ENCODE results near the gene CERS6.

Gene CERS6

DNA sequence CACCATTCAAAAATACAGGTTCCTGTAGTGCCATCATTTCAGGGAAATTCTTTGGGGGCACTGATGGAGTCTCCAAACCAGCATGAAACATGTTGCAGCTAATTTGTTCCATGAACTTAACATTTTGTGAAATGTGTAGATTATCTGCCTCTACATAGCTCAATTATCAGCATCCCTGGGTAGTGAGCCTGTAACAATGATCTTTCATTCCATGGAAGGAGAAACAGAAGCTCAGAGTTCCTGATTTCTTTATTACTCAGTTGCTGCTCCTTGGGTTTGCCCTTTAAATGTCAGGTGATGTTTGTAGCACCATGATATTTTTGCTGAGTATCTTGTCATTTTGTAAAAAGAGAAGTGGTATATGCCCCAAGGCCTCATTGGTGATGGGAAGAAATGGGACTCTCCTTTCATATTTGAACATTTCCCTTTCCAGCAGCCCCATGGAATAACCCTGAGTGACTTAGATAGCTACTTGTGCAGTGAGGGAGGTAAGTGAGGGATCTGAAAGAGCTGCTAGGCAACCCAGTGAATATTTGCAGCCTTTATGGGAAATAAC, 146.9 kb downstream of the CERS6 start:
- DNase-seq (ENCODE audit: low read depth) = no peak

DNA sequence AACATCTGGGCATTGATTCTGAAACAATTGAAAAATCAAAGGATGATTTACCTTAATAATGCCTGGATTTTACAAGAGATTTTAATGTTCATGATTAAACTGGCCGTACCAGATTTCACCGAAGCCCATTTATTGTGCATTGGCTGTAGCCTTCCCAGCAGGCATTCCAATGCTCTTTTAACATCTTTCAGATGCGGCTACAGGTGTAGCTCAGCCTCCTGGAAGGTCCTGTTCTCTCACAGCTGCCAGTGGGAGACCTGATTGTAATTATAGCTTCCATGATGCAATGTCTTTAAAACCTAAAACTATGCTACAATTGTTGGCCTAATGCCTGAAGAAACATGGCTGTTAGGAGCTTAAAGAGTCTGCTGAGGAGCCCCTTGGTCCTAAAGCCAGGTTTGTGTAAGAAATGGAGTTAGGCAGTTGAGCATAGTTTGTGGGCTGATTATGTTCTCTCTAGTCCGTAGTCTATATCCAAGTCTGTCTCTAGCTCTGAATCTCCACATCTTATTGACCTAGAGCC, 147.4 kb downstream of the CERS6 start:
- DNase-seq (ENCODE audit: low read depth) = no peak

DNA sequence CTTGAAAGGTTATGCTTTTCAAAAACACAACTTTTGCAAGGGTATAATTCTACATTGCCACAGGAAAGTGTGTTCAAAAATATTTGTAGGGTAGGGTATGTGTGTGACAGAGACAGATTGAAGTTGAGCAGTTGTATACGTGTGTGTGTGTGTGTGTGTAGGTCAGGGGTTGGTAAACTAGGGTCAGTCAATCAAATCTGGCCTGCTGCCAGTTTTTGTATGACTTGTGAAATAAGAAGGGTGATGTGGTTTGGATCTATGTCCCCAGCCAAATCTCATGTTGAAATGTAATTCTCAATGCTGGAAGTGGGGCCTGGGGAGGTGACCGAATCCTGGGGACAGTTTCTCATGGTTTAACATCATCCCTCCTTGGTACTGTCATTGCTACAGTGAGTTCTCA, 148.2 kb downstream of the CERS6 start:
- DNase-seq (ENCODE audit: low read depth) = no peak

DNA sequence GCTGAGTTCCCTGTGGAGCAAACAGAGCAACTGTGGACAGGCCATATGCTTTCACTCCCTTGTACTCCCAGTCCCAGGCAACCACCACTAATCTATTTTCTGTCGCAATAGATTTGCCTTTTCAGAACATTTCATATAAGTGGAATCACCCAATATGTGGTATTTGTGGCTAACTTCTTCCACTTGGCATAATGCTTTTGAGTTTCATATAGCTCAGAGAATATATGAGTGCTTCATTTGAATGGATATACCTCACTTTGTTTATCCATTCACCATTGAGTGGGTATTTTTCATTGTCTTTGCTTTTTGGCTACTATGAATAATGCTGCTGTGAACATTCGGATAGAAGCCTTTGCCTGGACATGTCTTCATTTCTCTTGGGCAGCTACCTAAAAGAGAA, 151.9 kb downstream of the CERS6 start:
- no peak for DNase-seq (ENCODE audit: low read depth)

DNA sequence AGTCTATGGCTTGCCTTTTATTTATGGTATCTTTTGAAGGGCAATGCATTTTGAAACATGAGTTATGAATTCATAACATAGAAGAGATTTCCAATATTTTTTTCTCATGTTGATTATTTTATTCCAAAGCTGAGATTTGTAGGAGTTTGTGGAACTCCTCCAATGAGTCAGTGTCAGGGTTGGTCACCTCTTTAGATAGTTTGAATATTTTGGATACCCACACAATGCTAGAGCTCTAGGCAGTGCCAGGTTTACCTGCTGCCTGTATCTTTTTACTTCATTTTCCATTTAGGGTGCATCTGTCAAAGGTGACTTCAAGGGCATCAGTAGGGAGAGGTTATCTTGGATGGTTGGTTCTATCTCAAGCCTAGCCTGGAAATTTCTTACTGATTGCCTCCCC, 152.7 kb downstream of the CERS6 start:
- DNase-seq (ENCODE audit: low read depth) = no peak

DNA sequence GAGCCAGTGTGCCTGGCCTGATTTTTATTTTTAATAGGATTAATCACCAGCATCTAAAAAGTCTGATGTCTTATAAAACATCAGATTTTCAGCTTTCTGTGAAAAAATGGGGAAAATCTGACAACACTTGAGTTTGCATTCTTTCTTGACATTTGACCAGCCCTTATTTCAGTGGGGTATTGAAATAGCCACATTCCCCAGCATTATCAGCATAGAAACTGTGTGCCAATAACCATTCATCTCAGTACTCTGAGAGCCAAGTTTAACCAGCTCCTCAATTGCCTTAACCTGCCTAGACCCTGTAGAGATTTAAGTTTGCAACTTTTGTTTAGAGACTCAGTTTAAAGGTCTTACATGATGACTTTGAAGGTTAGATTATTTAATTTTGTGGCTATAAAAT, 155.0 kb downstream of the CERS6 start:
- no peak for DNase-seq (ENCODE audit: low read depth)

DNA sequence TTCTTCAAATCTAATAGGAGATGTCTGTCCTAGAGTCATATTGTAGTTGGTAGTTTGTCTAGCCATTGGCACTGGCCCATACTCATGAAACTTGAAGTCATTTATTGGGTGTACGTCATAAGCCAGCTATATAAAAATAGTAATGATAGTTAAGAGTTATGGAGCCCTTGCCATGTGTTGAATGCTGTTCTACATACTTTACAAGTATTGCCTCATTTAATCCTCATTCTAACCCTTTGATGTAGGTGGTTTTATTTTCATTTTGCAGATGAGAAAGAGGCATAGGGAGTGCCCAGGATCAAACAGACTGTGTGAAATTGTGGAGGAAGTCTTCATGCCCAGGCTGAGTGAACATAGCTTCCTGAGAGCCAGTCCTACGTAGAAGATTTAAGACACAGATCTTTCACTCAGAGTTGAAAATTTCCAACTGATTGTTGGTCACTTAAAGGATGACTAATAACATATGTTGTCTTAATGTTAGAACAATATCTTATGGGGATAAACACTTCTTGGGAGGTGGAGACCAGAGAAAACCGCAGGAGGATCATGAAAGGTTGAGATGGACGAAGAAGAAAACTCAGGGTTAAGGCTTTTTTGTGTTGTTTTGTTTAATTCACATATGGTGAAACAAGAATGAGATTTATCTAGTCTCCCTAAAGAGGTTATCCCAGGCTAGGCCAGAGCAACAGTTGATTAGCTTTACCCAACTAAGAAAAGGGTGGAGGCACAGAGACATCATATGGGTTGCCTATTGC, 156.0 kb downstream of the CERS6 start:
- DNase-seq (ENCODE audit: low read depth) = no peak

DNA sequence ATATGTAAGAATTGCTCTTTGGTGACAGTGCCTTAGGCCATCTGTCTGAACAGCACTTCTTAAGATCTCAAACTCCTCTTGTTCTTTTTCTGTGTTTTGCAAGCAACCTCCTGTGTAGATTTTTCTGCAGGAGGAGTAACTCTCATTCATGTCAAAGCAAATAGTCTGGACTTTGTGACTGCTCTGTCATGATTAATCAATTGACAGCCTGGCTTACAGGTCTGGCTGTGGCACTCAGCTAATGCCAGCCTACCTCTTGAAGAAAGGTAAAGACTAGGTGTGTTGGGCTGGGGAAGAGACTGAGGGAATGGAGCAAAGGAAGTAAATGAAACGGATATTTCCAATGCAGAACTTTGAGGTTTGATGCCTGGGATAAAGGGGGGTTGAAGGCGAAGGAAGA, 156.6 kb downstream of the CERS6 start:
- no peak for DNase-seq (ENCODE audit: low read depth)

DNA sequence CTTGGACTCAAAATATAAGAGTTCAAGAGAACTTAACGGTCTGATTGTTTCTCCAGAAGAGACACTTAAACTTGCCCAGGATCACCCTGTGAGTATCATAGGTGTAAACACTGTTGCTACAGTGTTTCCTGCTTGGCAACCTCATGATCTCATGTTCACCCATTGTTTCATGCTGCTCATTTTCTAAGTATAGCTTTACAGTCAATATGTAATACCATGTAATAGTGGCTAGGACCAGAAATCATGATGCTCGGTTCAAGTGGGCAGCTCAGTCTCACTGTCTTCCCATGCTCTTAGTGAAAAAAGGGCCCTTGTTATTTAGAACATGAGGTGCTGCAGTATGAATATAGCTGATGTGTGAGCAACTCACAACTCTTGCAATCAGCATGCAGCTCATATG, 157.5 kb downstream of the CERS6 start:
- DNase-seq (ENCODE audit: low read depth) = no peak

DNA sequence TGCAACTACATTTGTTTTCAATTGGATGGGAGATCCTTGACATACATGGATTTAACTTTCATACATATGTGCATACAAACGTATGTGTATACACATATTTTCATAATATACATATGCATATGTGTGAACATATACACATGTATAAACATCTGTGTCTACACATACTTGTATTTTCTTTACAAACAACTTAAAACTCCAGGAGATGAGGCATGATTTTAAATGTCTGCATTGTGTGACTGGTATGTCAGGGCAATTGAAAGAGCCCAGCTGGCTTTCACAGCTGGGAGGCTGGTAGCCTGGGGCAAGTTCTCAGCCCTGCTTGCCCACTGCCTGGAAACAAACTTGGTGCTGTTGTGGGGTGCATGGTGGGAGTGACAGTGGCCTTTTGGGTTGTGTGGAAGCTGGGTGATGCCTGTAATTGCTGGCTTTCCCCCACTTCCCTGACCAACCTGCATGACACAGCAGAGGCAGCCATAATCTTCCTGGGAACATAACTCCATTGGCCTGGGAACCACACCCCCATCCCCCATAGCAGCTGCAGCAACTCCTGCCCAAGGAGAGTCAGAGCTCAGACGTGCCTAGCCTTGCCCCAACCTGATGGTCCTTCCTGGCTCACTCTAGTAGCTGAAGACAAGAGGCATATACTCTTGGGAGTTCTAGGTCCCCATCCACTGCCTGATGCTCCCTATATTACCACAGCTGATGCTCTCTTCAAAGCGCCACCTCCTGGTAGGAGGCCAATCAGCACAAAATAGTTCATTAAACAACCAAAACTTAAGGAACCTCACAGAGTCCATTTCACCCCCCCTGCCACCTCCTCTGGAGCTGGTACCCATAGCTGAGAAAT, 158.3 kb downstream of the CERS6 start:
- no peak for DNase-seq (ENCODE audit: low read depth)

DNA sequence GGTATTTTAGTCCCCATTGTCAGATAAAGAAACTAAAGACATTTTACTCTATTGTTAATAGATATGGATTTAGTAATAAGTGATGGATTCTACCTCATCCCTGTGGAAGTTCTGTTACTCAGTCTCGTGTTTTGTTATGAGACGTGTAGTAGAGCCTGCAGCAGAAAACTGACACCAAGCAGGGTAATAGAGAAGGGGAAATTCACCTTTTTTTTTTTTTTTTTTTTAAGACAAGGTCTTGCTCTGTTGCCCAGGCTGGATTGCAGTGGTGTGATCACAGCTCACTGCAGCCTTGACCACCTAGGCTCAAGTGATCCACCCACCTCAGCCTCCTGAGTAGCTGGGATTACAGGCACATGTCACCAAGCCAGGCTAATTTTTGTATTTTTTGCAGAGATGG, 164.5 kb downstream of the CERS6 start:
- DNase-seq (ENCODE audit: low read depth) = no peak

DNA sequence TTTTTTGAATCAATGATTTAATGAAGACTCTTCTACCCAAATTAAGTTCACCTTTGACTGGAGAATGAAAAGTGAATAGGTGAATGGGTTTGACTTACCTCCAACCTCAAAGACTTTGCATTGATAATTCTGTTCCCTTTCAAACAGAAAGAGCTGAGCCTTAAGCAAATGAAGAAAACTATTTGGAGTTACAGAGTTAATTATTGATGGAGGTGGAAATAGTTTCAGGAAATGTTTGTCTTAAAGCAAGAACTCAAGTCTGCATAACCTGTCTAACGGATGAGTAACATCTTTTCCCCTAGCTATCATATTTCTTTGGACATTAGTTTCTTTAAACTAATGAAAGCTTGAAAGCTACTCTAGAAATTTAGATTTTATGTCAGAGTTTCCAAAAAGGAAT, 166.5 kb downstream of the CERS6 start:
- DNase-seq (ENCODE audit: low read depth) = no peak

DNA sequence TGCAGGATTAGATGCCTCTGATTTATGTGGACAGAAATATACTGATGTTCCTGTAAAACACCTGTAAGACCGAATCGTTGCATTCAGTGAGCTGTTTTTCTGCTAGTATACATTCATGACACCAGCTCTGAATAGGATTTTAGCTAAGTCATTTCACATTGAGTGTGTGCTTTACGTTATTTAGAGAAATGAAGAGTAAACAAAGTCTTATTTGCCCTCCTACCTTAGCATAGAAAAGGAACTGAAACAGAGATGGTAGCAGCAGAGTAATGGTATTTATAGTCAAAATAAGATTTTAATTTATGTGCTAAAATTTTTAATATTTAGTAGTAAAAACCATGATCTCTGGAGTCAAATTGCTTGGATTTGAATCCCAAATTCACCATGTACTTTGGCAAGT, 168.0 kb downstream of the CERS6 start:
- no peak for DNase-seq (ENCODE audit: low read depth)

DNA sequence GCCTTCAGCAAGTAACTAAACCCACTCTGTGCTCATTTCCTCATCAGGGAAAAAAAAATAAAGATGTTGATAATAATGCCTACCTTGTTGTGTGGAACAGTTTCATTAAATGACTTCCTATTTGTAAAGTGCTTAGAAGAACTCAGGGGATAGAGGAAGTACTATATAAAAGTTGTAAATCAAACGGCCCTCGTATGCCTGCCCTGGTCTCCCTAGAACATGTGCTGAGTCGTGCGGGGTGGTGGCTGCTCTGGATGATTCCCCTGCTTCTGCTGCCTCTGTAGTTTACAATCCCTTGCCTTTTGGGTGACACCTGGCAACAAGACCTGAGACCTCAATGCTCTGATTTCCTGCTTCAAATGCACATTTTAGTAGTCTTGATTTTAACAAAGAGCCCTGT, 170.0 kb downstream of the CERS6 start:
- DNase-seq (ENCODE audit: low read depth) = no peak

DNA sequence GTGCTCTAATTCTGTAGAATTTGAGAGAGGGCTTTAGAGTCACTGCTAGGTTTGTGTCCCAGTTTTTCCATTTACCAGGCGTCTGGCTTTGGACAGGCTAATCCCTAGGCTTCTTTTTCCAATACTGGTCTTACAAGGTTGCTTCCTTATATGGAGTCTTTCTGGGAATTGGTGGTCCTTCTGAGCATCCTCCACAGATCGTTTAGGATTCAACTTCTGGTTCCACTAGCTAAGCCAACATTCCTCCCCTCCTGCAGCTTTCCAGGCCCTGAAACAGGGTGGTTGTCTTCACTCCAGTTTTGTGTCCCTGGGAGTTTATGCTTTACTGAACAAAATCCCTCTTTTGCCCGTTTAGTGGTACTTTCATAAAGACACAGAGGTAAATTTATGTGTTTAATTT, 170.6 kb downstream of the CERS6 start:
- DNase-seq (ENCODE audit: low read depth) = no peak

DNA sequence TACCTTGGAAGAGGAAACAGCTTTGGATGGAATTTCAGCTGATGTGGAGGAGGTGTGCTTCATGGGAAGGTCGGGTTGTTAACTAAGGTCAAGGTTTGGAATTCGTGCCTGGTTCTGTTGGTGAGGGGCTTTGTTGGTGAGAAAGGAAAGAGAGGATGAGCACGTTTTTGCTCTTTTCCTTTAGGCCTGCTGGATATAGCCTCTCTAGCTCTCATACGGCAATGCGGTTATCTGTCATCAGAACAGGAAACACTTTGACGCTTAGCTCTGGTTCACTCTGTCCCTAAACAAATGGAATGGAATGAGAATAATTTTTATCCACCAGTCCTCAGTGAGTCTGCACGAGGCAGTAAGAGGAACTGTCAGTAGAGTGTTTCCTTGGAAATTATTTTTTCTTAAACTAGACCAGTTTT, 176.6 kb downstream of the CERS6 start:
- DNase-seq (ENCODE audit: low read depth) = no peak

DNA sequence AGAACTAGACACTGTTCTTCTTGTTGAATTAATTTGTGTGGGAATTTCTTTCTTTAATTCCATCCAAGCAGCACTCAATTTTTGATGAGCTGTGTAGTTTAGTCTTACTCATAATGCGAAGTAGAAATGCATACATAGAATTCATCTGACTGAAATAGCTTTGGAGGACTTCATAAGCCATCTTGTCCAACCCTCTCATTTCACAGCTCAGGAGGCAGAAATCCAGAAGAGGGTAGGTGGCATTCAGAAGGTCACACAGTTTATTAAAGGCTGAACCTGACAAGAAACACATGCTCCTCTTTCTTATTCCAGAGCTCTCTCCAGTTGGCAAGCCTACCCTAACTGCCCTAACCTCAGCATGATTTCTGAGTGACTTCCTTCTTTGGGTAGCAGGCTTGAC, 177.1 kb downstream of the CERS6 start:
- DNase-seq (ENCODE audit: low read depth) = no peak

DNA sequence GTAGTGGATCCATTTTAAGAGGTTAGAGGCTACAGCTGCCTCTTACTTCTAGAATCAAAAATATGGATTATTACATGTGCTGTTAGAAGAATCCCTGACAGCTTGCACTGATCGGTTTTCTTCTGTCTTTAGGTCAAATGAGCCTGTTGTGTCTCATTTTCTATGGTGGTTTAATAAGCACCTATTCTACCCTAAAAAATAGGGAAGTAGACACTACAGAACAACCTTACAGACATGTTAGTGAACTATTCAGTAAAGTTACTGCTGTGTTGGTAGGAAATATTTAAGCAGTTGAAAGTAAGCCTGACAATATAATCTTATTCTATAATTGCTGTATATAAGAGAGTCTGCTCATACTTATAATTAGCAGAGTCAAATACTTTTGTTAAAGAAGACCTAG, 177.8 kb downstream of the CERS6 start:
- no peak for DNase-seq (ENCODE audit: low read depth)

DNA sequence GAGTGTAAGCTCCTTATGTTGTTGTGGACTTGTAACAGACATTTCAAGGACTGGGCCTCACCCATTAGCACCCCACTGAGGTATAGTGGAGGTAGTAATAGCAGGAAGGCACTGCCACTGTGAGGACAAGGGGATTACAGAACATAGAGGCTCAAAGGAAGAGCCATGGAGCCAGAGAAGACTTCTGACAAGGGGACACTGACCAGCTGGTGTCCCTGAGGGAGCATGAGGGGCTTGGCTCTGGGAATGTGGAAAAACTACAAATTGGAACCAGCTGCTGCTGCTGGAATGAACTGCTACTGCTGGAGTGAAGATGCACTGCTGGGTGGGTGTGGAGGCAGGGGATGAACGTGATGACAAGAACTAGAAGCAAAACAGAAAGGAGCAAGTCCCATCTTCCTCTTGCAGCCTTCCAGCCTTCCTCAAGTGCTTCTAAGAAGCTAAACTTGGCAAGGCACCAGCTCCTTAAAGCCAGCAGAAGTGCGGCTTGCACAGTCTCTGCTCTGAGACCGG, 179.0 kb downstream of the CERS6 start:
- DNase-seq (ENCODE audit: low read depth) = no peak

DNA sequence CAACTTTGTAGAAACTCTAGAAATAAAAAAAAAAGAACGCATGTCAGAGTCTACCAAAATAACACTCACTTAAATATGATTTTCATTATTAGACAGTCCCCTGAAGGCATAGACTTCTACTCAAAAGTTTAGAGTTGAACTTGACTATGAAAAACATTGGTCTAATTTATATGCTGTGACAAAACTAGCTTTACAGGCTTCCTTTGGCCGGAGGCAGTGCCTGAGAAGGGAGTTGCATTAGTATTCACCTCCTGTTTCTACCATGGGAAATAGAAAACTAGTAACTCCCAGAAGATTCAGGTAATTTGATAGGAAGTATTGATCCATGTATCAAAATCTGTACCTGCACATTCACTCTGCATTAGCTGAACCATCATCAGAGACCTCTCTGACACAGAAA, 182.9 kb downstream of the CERS6 start:
- no peak for DNase-seq (ENCODE audit: low read depth)

DNA sequence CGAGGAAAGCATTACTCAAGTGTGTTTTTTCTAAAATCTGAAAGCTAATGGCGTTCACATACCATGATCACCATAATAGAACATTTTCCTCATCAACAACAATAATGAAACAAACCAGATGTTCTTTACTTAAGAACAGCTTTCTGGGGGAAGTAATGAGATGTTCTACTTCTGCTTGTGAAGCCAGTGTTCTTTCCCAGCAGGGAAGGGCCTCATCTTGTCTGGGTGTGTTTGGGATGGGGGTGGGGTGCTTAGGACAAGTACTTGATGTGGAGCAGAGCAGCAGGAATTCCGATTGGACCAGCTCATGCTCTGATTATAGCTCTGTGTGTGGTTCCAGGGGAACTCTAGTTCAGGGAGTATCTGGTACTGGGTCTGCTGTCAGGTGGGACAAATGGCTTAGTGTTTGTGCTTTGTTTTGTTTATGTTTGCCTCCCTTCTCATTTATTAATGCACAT, 183.4 kb downstream of the CERS6 start:
- DNase-seq (ENCODE audit: low read depth) = no peak

DNA sequence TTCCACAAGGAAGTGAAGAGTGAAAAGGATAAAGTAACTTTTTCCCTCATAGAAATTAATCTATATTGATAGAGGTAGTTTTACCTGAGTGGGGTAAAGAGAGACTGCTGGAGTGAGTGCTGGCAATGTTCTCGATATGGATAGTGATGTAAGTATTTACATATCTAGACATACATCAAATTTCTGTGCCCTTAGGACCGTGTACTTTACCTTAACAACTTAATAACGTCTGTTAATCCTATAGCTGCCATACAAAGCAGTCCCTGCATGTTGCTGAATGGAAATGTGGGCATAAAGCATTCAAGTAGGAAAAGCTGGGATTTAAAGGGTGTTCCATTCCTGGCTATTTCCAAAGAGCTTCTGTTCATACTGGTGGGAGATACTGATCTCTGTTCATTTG, 184.0 kb downstream of the CERS6 start:
- no peak for DNase-seq (ENCODE audit: low read depth)

DNA sequence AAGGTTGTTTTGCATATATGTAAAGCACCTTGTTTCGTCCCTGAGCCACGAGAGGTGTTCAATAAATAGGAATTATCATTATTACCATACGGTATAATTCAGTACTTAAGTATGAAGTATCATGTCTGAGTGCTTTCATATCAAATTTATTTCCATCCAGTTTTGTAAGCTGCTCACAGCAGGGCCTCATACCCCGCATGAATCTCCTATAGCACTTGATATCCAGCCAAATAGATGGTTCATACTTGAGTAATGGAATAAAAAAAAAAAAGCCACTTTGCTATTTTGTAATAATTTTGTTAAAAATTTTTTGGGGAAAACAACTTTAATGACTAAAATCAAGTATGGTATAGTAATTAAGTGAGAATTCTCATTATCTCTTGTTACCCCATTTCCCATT, 185.6 kb downstream of the CERS6 start:
- DNase-seq (ENCODE audit: low read depth) = no peak

All from T follicular helper cell (primary cell).